ENCODE data around the gene SULF2. TPM values are rescaled to one million over a fixed set of nuclear protein-coding genes. Genes with fewer than 3 reads are reported as not detected.

Gene SULF2
- total and polyA plus RNA-seq, 2 experiments from 2014 or later: 49.0 to 66.6 TPM

GRCh38 chr20:47642118-47642517, 143.2 kb downstream of the SULF2 start:
- Histone ChIP-seq H3K4me3 (no peak overlapping the region), H3K27me3 (no peaks in the 10 kb centered on the region), H3K9me2 (replicated peaks; ENCODE audit: insufficient read depth) (no peaks in the 10 kb centered on the region), H3K4me2 (no peak overlapping the region), H3K27ac (no peak overlapping the region), H3K79me2 (no peaks in the 10 kb centered on the region), H2AFZ (no peak overlapping the region), H4K20me1 (ENCODE audit: insufficient read depth, poor library complexity, severe bottlenecking) (no peaks in the 10 kb centered on the region), H3K9me3 (ENCODE audit: low read depth) (no peaks in the 10 kb centered on the region), H3K4me1 (ENCODE audit: insufficient read depth) (no peaks in the 10 kb centered on the region), H3K36me3 (replicated peaks; ENCODE audit: insufficient read depth, low read depth) (no peaks in the 10 kb centered on the region)
- TF ChIP-seq CTCF (IDR thresholded peaks at IDR 0.05; ENCODE audit: poor library complexity) (no peak), EZH2phosphoT487 (IDR thresholded peaks at IDR 0.05; ENCODE audit: low read depth, severe bottlenecking, unreplicated experiment) (no peak), EZH2 (IDR thresholded peaks at IDR 0.05; ENCODE audit: borderline replicate concordance) (no peak)
- 96% methylated on average over 4 of the region's 4 CpGs for WGBS (ENCODE audit: low lambda C conversion rate, missing lambda C conversion rate)
- no peak for DNase-seq (ENCODE audit: low spot score)

- no peaks in the 10 kb centered on the region for H3K4me1 ChIP-seq (ENCODE audit: insufficient read depth)
- H2AFZ ChIP-seq: no peak overlapping the region
- no peak overlapping the region for H3K27ac ChIP-seq
- H3K9me3 ChIP-seq (ENCODE audit: low read depth): no peaks in the 10 kb centered on the region
- 56% methylated on average over 4 of the region's 4 CpGs for WGBS (ENCODE audit: low lambda C conversion rate, missing lambda C conversion rate)
- no peak overlapping the region for H3K4me3 ChIP-seq
- H3K79me2 ChIP-seq: no peaks in the 10 kb centered on the region
- H3K27me3 ChIP-seq: no peaks in the 10 kb centered on the region
- no peak overlapping the region for H3K4me2 ChIP-seq
- no peaks in the 10 kb centered on the region for H4K20me1 ChIP-seq (ENCODE audit: insufficient read depth, poor library complexity, severe bottlenecking)
- TF ChIP-seq CTCF (IDR thresholded peaks at IDR 0.05; ENCODE audit: poor library complexity): no peak
- no peak for TF ChIP-seq EZH2phosphoT487 (IDR thresholded peaks at IDR 0.05; ENCODE audit: low read depth, severe bottlenecking, unreplicated experiment)
- TF ChIP-seq EZH2 (IDR thresholded peaks at IDR 0.05; ENCODE audit: borderline replicate concordance): no peak
- no peaks in the 10 kb centered on the region for H3K36me3 ChIP-seq (replicated peaks; ENCODE audit: insufficient read depth, low read depth)
- DNase-seq (ENCODE audit: low spot score): no peak
- H3K9me2 ChIP-seq (replicated peaks; ENCODE audit: insufficient read depth): no peaks in the 10 kb centered on the region
Observed at GRCh38 chr20:47638851-47639250, 146.4 kb downstream of the SULF2 start.

- Histone ChIP-seq H3K27ac (no peak overlapping the region), H4K20me1 (ENCODE audit: insufficient read depth, poor library complexity, severe bottlenecking) (no peaks in the 10 kb centered on the region), H3K36me3 (replicated peaks; ENCODE audit: insufficient read depth, low read depth) (no peaks in the 10 kb centered on the region), H3K9me2 (replicated peaks; ENCODE audit: insufficient read depth) (no peaks in the 10 kb centered on the region), H3K27me3 (no peaks in the 10 kb centered on the region), H3K4me1 (ENCODE audit: insufficient read depth) (no peaks in the 10 kb centered on the region), H3K79me2 (no peaks in the 10 kb centered on the region), H3K4me2 (no peak overlapping the region), H3K9me3 (ENCODE audit: low read depth) (no peaks in the 10 kb centered on the region), H2AFZ (no peak overlapping the region), H3K4me3 (no peak overlapping the region)
- WGBS (ENCODE audit: low lambda C conversion rate, missing lambda C conversion rate): 98% methylated on average over 4 of the region's 4 CpGs
- no peak for DNase-seq (ENCODE audit: low spot score)
- TF ChIP-seq CTCF (IDR thresholded peaks at IDR 0.05; ENCODE audit: poor library complexity) (no peak), EZH2 (IDR thresholded peaks at IDR 0.05; ENCODE audit: borderline replicate concordance) (no peak), EZH2phosphoT487 (IDR thresholded peaks at IDR 0.05; ENCODE audit: low read depth, severe bottlenecking, unreplicated experiment) (no peak)
Observed at GRCh38 chr20:47635256-47635655, 150.0 kb downstream of the SULF2 start.

DNA sequence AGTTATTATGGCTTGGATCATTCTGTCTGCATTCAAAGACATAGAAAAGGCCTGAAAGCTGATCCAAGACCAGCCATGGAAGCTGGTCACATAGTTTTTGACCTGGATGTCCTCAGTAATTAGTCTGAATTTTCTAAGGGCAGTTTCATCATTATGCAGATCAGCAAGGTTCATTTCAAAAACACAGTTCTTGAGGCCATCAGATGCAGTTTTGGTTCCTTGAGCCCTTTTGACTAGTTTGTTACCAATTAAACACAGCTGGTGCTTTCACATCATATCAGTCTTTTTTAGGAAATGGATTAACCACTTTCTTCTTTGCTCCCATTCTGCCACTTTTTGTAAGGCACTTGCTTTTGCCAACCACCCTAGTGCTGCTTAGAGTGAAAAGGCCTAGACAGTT, 154.2 kb downstream of the SULF2 start:
- Histone ChIP-seq H2AFZ (no peak overlapping the region), H3K36me3 (replicated peaks; ENCODE audit: insufficient read depth, low read depth) (no peaks in the 10 kb centered on the region), H3K4me3 (no peak overlapping the region), H3K27me3 (no peaks in the 10 kb centered on the region), H3K27ac (no peak overlapping the region), H4K20me1 (ENCODE audit: insufficient read depth, poor library complexity, severe bottlenecking) (no peaks in the 10 kb centered on the region), H3K4me2 (no peak overlapping the region), H3K9me2 (replicated peaks; ENCODE audit: insufficient read depth) (no peaks in the 10 kb centered on the region), H3K4me1 (ENCODE audit: insufficient read depth) (no peaks in the 10 kb centered on the region), H3K9me3 (ENCODE audit: low read depth) (no peaks in the 10 kb centered on the region), H3K79me2 (no peaks in the 10 kb centered on the region)
- DNase-seq (ENCODE audit: low spot score): no peak
- TF ChIP-seq CTCF (IDR thresholded peaks at IDR 0.05; ENCODE audit: poor library complexity): no peak
- TF ChIP-seq EZH2 (IDR thresholded peaks at IDR 0.05; ENCODE audit: borderline replicate concordance): no peak
- no peak for TF ChIP-seq EZH2phosphoT487 (IDR thresholded peaks at IDR 0.05; ENCODE audit: low read depth, severe bottlenecking, unreplicated experiment)

Measured in hepatocyte (in vitro differentiated cells).